Lung microvascular endothelial cell (primary cell): ENCODE measurements around the gene CCR9. TPM values are rescaled to one million over a fixed set of nuclear protein-coding genes. Genes with fewer than 3 reads are reported as not detected.

Experiments used
- DNase-seq, 2 donors: peaks; one replicate each; pipeline versions ENCODE4 v3.0.0 to v3.0.0-alpha.2; 2010; ENCODE audit warnings: low read depth in 2 of 2
- total RNA-seq: library from RNA; depleted of rRNA; stranded (reverse); fragments of >200 nt; gene quantifications from 2 replicates; pipeline ENCODE4 v1.2.1, GENCODE V29; 2014

Gene CCR9
- total RNA-seq, 1 donor from 2014 or later: not detected

GRCh38 chr3:45907769-45908705 lies 21.7 kb downstream of the CCR9 start:
- peak in 1 of 2 donors; percentile 17 for DNase-seq

DNA sequence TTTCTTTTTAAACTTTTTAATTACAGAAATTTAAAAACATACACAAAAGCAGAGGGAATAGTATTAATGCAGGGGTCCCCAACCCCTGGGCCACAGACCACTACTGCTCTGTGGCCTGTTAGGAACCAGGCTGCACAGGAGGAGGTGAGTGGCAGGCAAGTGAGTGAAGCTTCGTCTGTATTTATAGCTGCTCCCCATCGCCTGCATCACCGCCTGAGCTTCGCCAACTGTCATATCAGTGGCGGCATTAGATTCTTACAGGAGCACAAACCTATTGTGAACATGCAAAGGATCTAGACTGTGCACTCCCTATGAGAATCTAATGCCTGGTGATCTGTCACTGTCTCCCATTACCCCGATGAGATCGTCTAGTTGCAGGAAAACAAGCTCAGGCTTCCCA lies 22.4 kb downstream of the CCR9 start:
- no peak for DNase-seq

DNA sequence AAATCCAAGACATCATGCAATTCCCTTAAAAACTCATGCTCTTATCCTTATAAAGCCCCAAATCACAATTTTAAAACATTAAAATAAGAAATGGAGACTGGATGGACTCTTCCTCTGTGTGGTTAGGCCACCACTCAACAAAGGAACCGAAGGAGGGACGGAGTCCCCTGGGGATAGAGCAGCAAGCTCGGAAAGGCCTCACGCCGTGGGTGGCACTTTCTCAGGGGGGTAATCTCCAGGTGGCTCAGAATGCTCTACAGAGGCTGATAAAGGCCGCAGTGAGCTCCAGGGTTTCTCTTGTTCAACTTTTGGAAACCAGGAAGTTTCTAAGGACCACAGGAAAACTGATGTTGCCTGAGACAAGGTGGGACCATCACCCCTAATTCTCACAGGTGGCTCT lies 23.2 kb downstream of the CCR9 start:
- DNase-seq: no peak

- no peak for DNase-seq
Observed at GRCh38 chr3:45910892-45911291, 24.5 kb downstream of the CCR9 start.

DNA sequence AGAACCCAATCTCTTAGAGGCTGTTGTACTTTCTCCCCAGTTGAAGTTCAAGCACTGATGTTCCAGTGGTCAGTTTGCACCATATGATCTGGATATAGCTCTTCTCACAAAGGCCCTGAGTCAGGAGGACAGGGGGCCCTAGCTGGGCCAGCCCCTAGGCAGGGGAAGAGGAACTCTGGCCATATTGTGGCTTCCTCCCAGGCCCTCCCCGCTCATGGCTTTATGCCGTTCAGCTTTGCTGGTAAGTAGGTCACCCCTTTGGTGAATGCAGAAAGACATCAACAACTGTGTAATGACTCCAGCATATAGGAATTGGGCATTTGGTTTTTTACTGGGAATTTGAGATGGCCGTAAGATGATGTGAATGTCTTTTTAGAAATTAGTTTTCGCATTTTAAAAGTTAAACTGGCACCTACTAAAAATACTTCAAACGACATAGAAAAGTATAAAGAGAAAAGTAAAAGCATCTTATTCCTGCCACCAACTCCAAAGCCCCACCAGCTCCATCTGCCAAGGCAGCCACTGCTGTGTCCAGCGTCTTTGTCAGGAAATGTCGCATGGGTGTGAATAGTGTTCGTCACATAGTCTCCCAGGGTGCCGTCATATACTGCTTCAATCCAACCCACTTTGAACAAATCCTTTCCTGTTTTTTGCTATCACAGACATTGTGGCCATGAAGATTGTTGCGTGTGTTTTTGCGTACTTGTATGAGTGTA lies 25.3 kb downstream of the CCR9 start:
- no peak for DNase-seq

GRCh38 chr3:45912435-45912834 lies 26.1 kb downstream of the CCR9 start:
- no peak for DNase-seq

GRCh38 chr3:45914362-45915058 lies 28.2 kb downstream of the CCR9 start:
- no peak for DNase-seq

DNA sequence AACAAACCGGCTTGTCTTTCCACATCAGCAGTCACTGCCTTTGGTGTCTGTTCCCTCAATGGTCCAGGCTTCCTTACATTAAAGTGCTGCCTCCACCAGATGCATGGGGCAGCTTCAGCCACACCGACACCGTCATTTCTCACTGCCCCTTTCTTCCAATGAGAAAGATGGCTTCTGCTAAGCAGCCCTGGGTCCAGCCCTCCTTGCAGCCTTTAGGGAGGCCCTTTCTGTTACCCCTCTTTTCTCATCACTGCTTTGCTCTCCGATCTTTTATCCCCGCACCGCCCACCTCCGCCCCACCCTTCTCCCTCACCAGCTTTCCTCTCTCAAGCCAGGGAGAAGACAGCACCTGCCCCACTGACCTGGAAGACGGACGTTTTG lies 28.7 kb downstream of the CCR9 start:
- no peak for DNase-seq

DNA sequence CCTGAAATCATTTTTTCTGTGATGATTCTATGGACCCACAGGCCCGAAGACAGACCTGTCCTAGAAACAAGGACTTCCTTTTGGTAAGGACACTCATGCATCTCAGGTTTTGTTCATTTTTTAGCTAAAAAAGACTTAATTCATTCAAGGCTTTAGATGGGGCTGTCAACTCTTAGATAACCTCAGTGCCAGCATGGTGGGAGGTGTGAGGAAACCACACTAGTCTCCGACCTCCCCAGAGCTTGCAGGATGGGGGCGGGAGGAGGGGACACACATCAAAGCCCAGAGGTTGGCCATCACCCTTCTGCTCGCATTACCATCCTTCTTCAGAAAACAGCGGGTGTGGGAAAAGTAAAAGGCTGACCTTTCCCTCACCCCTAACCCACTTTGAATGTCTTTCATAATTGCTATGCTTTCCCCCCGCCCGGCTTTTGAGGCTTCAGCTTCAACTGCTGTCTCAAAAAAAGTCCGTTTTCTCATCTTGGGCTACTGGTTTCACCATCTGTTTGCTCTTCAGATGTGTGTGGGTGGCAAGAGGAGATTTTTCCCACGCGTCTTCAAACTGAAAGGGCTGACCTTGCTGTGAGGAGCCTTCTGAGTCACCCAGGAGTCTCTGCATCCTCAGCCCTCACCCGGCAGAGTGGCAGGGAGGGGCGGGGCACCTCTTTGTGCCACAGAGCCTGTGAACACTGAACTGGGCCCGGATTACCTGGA lies 29.3 kb downstream of the CCR9 start:
- DNase-seq: peak in 1 of 2 donors; percentile 24

DNA sequence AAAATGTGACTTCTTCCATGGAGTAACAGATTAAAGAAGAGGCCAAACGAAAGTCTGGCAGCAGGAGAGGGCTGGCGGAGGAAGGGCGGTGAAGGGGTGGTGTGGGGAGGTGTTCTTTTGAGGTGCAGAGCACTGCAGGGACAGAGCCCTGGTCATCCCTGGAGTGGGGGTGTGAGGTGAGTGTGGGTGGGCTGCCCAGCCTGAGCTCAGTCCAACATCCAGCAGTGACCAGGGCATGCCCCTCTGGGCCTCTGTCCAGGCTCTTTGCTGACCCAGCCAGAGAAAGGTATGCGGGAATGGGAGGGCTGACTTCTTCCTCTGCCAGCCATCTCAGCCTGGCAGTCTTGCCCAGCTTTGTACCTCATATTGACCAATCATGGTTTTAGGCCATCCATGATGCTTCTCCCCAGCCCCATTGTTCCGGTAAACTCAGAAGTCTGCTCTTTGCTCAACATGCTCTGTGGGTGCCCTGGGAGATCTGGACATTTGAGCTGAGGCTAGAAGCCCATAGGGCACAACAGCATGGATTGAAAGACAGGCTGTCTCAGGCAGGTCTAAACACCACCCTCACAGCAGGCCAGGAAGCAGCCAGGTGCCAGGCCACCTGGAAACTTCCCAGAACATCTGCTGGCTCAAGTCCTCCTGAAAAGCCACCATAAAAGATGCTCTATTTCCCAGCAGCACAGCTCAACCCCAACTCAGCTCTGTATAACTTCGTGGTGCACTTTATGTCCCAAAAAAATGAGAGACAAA lies 31.0 kb downstream of the CCR9 start:
- DNase-seq: no peak

DNA sequence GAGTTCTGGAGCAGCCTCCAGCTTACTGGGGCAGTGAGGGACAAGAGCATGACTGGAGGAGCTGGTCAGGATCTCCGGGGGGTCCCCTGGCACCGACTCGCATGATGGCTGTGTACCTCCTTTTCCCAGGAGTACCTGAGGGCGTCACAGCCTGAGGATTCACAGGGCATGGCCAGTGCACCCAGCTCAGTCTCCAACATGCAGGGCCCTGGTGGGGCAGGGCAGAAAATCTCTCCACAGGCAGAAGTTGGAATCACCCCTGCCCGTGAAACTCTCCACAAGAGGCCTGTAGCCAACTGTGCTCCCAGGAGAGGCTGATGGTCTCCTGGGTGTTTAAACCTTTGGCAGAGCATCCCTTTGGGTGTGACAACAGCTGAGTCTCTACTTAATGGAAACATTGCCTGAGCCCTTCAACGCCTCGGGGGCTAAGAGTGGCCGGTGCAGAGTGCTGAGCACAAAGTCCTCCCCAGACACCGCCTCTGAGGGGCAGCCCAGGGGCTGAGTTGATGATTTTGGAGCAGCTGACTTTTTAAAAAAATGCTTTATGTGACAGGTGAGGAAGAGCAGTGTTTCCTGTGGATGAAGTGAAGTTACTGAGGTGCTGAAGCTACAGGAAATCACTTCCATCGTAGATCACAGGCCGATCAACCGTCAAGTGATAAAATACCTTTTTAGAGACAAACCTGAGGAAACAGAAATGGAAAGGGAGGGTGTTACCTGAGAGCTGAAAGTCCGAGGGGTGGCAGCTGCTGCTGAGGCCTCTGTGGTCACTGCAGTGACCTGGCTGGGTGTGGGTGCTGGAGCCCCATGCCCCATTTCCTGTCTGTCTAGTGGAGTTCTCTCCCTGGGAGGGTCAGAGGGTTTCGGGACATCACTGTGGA lies 35.1 kb downstream of the CCR9 start:
- DNase-seq: no peak

GRCh38 chr3:45922039-45922326 lies 35.6 kb downstream of the CCR9 start:
- DNase-seq: no peak

- no peak for DNase-seq
Observed at GRCh38 chr3:45922950-45923590, 36.7 kb downstream of the CCR9 start.

DNA sequence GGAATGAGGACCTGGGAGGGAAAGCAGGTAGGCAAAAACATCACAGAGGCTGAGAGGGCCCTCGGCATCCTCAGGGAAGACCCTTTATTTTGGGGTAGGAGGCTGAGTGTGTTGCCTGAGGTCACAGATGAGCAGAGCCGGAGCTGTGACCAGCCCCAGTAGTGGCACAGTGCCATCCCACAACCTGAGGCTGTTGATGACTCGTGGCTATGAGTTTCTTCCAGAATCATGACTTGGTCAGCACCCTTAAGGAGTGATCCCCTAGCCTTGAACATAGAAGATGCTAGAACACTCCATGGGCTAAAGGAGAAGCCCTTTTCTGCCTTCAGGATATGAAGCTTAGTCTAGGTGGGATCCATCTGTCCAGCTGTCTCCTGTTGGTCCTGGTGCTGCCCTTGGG lies 37.4 kb downstream of the CCR9 start:
- DNase-seq: no peak

DNA sequence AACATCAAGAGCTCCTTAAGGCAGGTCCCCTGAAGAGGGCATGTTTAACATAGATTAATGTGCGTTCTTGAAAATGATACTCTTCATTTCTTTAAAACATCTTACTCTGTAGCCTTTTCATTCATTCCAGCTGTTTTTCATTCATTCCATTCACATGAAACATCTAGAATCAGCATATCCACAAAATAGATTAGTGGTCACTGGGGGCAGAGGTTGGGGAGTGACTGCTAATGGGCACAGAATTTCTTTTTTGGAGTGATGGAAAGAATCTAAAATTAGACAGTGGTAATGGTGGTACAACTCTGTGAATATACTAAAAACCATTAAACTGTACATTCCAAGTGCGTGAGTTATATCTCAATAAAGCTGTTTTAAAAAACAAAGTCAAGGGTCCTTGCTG lies 41.5 kb downstream of the CCR9 start:
- DNase-seq: no peak

GRCh38 chr3:45929042-45929679 lies 42.8 kb downstream of the CCR9 start:
- peak; percentile 32 to 49 for DNase-seq

- DNase-seq: no peak
Observed at GRCh38 chr3:45931496-45931895, 45.2 kb downstream of the CCR9 start.

DNA sequence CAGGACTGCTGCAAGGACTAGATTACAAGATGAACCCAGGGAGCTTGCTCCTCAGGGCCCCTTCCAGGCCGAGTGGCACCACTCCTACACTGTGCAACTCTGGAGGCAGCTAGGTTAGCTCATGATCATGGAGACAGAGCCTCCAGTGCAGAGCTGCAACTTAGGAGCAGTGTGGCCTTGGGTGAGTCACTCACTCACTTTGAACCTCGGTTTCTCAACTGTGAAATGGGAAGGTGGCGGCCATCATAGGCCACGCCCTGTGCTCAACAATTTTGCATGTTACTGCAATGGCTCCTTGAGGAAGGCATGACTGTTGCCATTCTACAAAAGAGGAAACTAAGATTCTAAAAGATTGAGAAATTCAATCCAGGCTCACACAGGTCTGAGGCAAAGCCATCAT lies 45.8 kb downstream of the CCR9 start:
- no peak for DNase-seq

DNA sequence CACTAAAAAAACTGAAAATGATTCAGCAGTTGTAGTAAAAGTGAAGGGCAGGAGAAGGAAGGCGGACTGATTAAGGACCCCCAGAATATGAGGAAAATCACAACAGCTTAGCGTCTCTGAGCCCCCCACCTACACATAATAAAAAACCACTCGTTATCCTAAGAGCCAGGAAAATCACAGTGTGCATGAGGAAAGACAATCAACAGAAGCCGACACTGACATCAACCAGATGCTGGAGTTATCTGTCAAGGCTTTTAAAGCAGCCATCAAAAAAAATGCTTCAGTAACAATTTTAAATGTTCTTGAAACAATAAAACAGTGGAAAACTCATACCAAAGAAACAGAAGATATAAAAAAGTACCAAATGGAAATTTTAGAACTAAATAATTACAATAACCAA lies 47.2 kb downstream of the CCR9 start:
- DNase-seq: no peak
